SK-N-SH treated with all-trans-retinoic acid at 6 μM for 48 hours (cell line): ENCODE results near the gene ZSWIM8.
"Not testable (repeated sequence)": the region's sequence is repeated elsewhere in the genome, so short reads cannot be mapped to it uniquely, and the experiment has no call there.

Source experiments
- ATAC-seq: fragments of 200-7000 bp; cut with Tn5 transposase; 3 replicates; pipeline ENCODE4 v1.9.1; 2020; ENCODE audit warnings: mild to moderate bottlenecking, moderate library complexity
- ARNTL ChIP-seq: fragments of 450-650 bp; formaldehyde crosslinking; IDR thresholded peaks from 2 replicates; pipeline ENCODE4 v1.5.0; 2020; ENCODE audit warnings: low read depth, mild to moderate bottlenecking, moderate library complexity, borderline replicate concordance
- BACH2 ChIP-seq: fragments of 250-450 bp; sonication (Bioruptor Pico); IDR thresholded peaks from 2 replicates; pipeline ENCODE4 v1.9.0; 2021; ENCODE audit warnings: mild to moderate bottlenecking, borderline replicate concordance
- CREB5 ChIP-seq: fragments of 250-450 bp; sonication (Bioruptor Pico); IDR thresholded peaks from 2 replicates; pipeline ENCODE4 v1.5.1; 2020; ENCODE audit warnings: low read depth, mild to moderate bottlenecking, moderate library complexity
- CSDC2 ChIP-seq: fragments of 250-450 bp; sonication (Bioruptor Pico); IDR thresholded peaks from 2 replicates; pipeline ENCODE4 v1.5.0; 2020; ENCODE audit warnings: mild to moderate bottlenecking, moderate library complexity
- ESRRG ChIP-seq: fragments of 250-450 bp; sonication (Bioruptor Pico); IDR thresholded peaks from 2 replicates; pipeline ENCODE4 v1.6.1; 2021; ENCODE audit warnings: mild to moderate bottlenecking
- ISL1 ChIP-seq: fragments of 250-450 bp; sonication (Bioruptor Pico); IDR thresholded peaks from 2 replicates; pipeline ENCODE4 v2.1.2; 2022; ENCODE audit warnings: mild to moderate bottlenecking, moderate library complexity
- OSR1 ChIP-seq: fragments of 250-450 bp; sonication (Bioruptor Pico); IDR thresholded peaks from 2 replicates; pipeline ENCODE4 v1.8.0; 2022; ENCODE audit warnings: moderate library complexity, mild to moderate bottlenecking, inconsistent platforms
- POU6F1 ChIP-seq: fragments of 250-450 bp; sonication (Bioruptor Pico); IDR thresholded peaks from 2 replicates; pipeline ENCODE4 v1.8.0; 2021; ENCODE audit warnings: low read depth, mild to moderate bottlenecking, moderate library complexity, borderline replicate concordance
- PPARA ChIP-seq: fragments of 250-450 bp; sonication (Bioruptor Pico); IDR thresholded peaks from 2 replicates; pipeline ENCODE4 v1.5.0; 2020; ENCODE audit warnings: mild to moderate bottlenecking, borderline replicate concordance
- SNAI2 ChIP-seq: fragments of 250-450 bp; sonication (Bioruptor Pico); IDR thresholded peaks from 2 replicates; pipeline ENCODE4 v1.5.0; 2020; ENCODE audit warnings: mild to moderate bottlenecking, moderate library complexity
- TOX ChIP-seq: fragments of 250-450 bp; sonication (Bioruptor Pico); IDR thresholded peaks from 2 replicates; pipeline ENCODE4 v1.8.0; 2021; ENCODE audit warnings: mild to moderate bottlenecking, moderate library complexity, borderline replicate concordance
- TSHZ2 ChIP-seq: fragments of 250-450 bp; sonication (Bioruptor Pico); IDR thresholded peaks from 2 replicates; pipeline ENCODE4 v1.5.0; 2020; ENCODE audit warnings: mild to moderate bottlenecking, moderate library complexity
- ZC3H10 ChIP-seq: fragments of 250-450 bp; sonication (Bioruptor Pico); IDR thresholded peaks from 2 replicates; pipeline ENCODE4 v1.5.1; 2021; ENCODE audit warnings: mild to moderate bottlenecking, moderate library complexity
- ZFP3 ChIP-seq: fragments of 250-450 bp; sonication (Bioruptor Pico); IDR thresholded peaks from 2 replicates; pipeline ENCODE4 v1.5.0; 2020; ENCODE audit warnings: mild to moderate bottlenecking, moderate library complexity
- ZFP30 ChIP-seq: fragments of 450-650 bp; formaldehyde crosslinking; IDR thresholded peaks from 2 replicates; pipeline ENCODE4 v1.5.0; 2022; ENCODE audit warnings: mild to moderate bottlenecking, moderate library complexity
- ZNF565 ChIP-seq: fragments of 450-650 bp; formaldehyde crosslinking; conservative IDR thresholded peaks from 2 replicates; pipeline ENCODE4 v1.5.0; 2020; ENCODE audit warnings: low read depth, mild to moderate bottlenecking, moderate library complexity
- ZNF70 ChIP-seq: fragments of 450-650 bp; formaldehyde crosslinking; IDR thresholded peaks from 2 replicates; pipeline ENCODE4 v1.5.0; 2020; ENCODE audit warnings: mild to moderate bottlenecking, moderate library complexity
- ZNF8 ChIP-seq: fragments of 450-650 bp; formaldehyde crosslinking; IDR thresholded peaks from 2 replicates; pipeline ENCODE4 v1.5.0; 2020; ENCODE audit warnings: mild to moderate bottlenecking, moderate library complexity

Gene ZSWIM8

GRCh38 chr10:73785721-73786511 lies 510 bp downstream of the ZSWIM8 start:
- peak; percentile 11 for ATAC-seq
- no peak for TF ChIP-seq SNAI2
- no peak for TF ChIP-seq CREB5 (CRISPR knock-in tag)
- no peak for TF ChIP-seq ZFP3
- TF ChIP-seq PPARA (CRISPR knock-in tag), result no peak
- no peak for TF ChIP-seq ZNF70 (CRISPR knock-in tag)
- no peak for TF ChIP-seq ISL1 (CRISPR knock-in tag)
- TF ChIP-seq ZNF565, result no peak

- TF ChIP-seq ZFP30, result no peak
- TF ChIP-seq TOX, result no peak
- TF ChIP-seq CREB5 (CRISPR knock-in tag), result no peak
- TF ChIP-seq BACH2 (CRISPR knock-in tag), result no peak
- TF ChIP-seq ARNTL, result no peak
- TF ChIP-seq TSHZ2 (CRISPR knock-in tag), result no peak
- TF ChIP-seq ZNF565, result no peak
- no peak for TF ChIP-seq ESRRG (CRISPR knock-in tag)
- TF ChIP-seq ZC3H10 (CRISPR knock-in tag), result no peak
- TF ChIP-seq ISL1 (CRISPR knock-in tag), result no peak
- TF ChIP-seq ZNF8 (CRISPR knock-in tag), result no peak
- no peak for TF ChIP-seq ZFP3
- TF ChIP-seq, all 23 proteins: peak for 0
Observed at GRCh38 chr10:73786512-73786885, 1.1 kb downstream of the ZSWIM8 start.

GRCh38 chr10:73787031-73787800 lies 1.8 kb downstream of the ZSWIM8 start:
- ATAC-seq, result not testable (repeated sequence)

More at GRCh38 chr10:73786512-73786885, 1.1 kb downstream of the ZSWIM8 start:
- no peak for ATAC-seq

- TF ChIP-seq ZC3H10 (CRISPR knock-in tag), result no peak
- no peak for TF ChIP-seq ZFP30
- TF ChIP-seq BACH2 (CRISPR knock-in tag), result no peak
- TF ChIP-seq CSDC2, result no peak
- TF ChIP-seq OSR1 (CRISPR knock-in tag), result no peak
- no peak for TF ChIP-seq ZNF8 (CRISPR knock-in tag)
- no peak for ATAC-seq
Observed at GRCh38 chr10:73788864-73789658, 3.7 kb downstream of the ZSWIM8 start.

GRCh38 chr10:73789659-73790055 lies 4.3 kb downstream of the ZSWIM8 start:
- no peak for ATAC-seq
- TF ChIP-seq CREB5 (CRISPR knock-in tag), result no peak
- TF ChIP-seq TSHZ2 (CRISPR knock-in tag), result no peak
- TF ChIP-seq ESRRG (CRISPR knock-in tag), result no peak
- no peak for TF ChIP-seq POU6F1 (CRISPR knock-in tag)
- no peak for TF ChIP-seq OSR1 (CRISPR knock-in tag)
- TF ChIP-seq ZC3H10 (CRISPR knock-in tag), result no peak
- no peak for TF ChIP-seq ZNF565
- no peak for TF ChIP-seq TOX
